GM12801 (cell line): ENCODE measurements around the gene KCNK16.

ENCODE experiments used
- TF ChIP-seq, protein P1 (sequence below): IDR thresholded peaks from one replicate; pipeline ENCODE4 v1.5.1; 2011; ENCODE audit warnings: control low read depth; ENCODE audit not compliant: insufficient read length; ENCODE audit errors: extremely low read depth

KCNK16 gene

DNA sequence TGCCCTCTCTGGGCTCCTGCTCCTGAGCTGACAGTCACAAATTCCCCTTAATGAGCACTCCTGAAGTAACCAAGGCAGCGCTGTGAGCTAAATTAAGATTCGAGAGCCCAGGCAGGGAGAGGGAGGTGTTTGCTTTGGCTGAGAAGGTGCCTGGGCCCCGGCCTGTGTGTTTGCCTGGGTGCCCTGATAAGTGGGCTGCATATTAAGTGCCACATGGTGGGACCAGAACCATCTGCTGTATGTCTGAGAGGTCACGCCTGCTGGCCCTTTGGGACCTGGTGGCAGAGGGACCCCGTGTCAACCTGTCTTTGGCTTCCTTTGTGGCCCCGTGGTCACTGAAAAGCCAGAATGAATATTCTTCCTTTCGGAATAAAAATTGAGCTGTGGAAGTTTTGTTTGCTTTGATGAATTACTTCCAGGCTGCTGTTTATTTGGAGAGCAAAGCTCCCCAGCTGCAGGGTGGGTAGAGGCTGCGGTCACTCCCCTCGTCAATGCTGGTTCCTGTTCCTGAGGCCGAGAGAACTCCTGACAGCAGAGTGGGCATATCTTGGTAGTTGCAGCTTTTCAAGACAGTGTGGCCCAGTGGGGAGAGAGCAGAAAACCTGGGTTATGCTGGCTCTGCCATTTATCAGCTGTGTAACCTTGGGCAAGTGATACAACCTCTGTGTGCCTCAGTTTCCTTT is 17.5 kb upstream of the KCNK16 start:
- TF ChIP-seq, protein P1, sequence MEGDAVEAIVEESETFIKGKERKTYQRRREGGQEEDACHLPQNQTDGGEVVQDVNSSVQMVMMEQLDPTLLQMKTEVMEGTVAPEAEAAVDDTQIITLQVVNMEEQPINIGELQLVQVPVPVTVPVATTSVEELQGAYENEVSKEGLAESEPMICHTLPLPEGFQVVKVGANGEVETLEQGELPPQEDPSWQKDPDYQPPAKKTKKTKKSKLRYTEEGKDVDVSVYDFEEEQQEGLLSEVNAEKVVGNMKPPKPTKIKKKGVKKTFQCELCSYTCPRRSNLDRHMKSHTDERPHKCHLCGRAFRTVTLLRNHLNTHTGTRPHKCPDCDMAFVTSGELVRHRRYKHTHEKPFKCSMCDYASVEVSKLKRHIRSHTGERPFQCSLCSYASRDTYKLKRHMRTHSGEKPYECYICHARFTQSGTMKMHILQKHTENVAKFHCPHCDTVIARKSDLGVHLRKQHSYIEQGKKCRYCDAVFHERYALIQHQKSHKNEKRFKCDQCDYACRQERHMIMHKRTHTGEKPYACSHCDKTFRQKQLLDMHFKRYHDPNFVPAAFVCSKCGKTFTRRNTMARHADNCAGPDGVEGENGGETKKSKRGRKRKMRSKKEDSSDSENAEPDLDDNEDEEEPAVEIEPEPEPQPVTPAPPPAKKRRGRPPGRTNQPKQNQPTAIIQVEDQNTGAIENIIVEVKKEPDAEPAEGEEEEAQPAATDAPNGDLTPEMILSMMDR = no peak

DNA sequence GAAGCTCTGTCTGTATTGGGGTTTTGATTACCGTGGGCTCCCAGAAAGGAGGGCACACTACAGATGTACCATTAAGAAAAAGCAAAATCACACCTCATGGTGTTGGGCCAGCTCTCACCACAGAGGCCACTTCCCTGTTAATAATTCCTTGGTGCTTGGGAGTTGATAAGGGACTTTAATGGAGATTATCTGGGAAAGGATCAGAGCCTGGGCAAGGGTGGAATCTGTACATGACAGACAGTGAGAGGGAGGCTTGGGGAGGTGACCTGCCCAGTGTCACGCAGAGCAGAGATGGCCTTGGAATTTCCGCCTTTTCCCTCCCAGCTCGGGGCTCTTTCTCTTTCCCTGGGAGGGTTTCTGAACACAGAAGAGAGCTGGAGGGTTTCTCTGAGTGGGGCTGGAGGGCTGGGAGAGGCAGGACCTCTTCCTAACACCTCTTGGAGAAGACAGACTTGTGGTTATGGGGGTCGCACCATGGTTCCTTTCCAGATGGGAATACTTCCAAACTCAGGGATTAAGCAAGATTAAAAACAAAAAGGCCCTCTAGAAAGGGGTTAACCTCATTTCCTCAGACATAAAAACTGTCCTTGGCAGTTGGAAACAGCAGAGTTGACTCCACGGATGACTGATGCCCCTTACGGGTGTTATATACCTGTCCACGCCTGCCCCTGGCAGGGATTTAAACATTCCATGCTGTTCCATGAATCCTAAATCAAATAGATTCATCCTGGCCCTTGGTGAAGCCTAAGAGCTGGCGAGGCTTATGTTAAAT is 16.8 kb upstream of the KCNK16 start:
- TF ChIP-seq, protein P1 = no peak

DNA sequence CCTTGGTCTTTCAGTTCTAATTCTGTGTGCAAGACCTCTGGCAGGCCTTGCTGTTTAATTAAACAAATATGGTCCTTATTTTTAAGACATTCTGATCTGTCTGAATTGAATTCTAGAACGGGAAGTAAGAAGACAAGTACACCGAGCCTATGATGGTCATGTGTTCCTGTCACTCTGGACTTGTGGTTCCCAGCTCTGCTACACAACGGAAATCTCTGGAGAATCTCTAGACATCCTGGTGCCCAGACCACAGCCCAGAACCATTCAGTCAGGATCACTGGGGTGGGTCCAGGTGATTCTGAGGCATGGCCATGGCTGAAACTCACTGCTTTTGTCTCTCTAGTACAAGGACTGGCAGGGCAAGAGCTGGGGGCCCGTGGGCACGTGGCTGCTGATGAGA is 15.9 kb upstream of the KCNK16 start:
- TF ChIP-seq, protein P1 = no peak

DNA sequence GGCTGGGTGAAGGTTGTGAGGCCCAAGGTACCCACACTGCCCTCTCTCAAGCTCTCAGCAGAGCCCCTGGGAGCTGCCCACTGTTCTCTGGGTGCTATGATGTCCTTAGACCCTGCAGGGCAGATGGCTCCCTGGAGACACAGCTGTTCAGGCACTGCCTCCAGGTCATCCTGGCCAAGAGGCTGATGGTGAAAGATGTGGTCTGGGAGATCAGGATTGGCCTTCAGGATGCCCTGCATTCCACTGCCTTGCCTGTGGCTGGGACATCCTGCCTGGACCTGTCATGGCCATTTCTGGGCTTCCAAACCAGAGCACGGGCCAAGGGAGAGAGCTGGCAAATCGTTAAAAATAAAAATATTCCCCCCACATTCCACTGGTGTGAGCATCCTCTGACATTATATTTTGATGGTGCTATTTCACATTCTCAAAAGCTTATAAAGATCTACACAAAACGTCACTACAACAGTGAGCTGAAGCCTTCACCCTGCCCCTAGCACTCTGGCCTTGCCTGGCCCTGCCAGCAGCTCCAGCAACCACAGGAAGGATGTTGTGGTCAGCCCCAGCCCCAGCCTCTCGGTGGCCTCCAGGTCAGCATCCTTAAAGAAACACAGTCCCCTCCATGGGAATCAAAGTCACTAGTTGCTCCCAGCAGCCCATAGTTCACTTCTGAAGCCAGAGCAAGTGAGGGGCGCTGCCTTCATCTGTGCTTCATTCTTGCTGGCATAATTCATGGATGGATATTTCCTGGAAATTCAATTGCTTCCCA is 13.5 kb upstream of the KCNK16 start:
- TF ChIP-seq, protein P1 = no peak

DNA sequence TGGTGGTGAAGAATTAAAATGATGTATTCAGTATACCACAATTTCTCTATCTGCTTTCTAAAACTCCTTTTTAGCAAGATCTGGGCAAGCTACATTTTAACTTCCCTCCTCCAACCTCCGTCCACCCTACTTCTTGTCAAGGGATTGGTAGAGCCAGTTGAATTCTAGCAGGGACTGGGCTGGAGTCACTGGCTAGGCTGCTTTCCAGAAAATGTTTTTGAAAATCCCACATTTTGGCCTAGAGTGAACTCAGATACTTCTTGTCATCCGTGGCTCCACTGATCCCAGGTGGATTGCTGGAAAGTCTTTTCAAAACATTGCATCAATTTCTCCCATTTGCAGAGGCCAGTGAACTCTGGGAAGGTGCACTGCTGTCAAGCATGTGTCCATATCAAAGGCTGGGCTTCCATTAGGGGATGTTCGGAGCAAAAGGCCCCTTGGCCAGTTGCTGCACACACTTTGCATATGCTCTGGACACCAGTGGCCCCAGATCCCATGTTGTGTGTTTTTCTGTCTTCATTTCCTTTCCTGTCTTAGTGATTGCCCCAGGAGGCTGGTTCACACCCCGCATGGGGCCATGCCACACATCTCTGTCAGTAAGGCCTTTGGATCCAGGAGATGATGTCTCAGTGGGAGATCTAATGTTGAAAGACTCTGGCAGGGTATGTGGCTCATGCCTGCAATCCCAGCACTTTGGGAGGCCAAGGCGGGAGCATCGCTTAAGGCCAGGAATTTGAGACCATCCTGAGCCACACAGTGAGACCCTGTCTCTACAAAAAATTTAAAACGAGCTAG is 11.3 kb upstream of the KCNK16 start:
- TF ChIP-seq, protein P1 = no peak

DNA sequence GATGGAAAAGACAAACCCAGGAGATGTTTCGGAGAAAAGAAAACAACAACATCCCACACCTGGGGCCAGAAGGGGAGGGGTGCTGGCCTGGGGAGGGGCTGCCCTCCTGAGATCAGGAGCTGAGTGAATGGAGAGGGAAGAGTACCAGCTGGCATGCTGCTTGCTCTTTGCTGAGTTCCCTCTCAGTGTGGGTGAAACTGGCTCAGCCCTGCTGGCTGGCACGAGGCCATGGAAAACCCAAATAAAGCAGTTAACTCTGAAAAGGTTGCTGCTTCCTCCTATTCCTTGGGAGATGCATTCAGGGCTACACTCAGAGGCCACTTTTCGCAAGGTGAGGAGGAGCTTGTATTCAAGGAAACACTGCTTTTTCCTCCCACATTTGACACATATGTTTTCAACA is 8.0 kb upstream of the KCNK16 start:
- TF ChIP-seq, protein P1 = no peak
